HepG2 (cell line): ENCODE results near the gene HNRNPUL2. TPM values are rescaled to one million over a fixed set of nuclear protein-coding genes. Genes with fewer than 3 reads are reported as not detected.

Experiments
- BRCA1 ChIP-seq: sonication (generic); formaldehyde crosslinking; IDR thresholded peaks from 2 replicates; pipeline ENCODE4 v1.4.0; 2020; ENCODE audit warnings: missing genetic modification reagents
- ETV6 ChIP-seq: sonication (generic); formaldehyde crosslinking; conservative IDR thresholded peaks from 2 replicates; pipeline ENCODE4 v1.4.0; 2020; ENCODE audit warnings: missing genetic modification reagents
- HNF4G ChIP-seq, 2 experiments: sonication (generic) in 1 of 2; formaldehyde crosslinking in 1 of 2; IDR thresholded peaks; 2 replicates each; pipeline versions ENCODE4 v1.4.0 to v1.6.1; 2011 to 2020; ENCODE audit warnings: borderline replicate concordance in 2 of 2, low read depth in 2 of 2, mild to moderate bottlenecking in 2 of 2, low read length in 1 of 2, missing genetic modification reagents in 1 of 2, moderate library complexity in 1 of 2
- MXI1 ChIP-seq: IDR thresholded peaks from 3 replicates; pipeline ENCODE4 v1.6.1; 2012; ENCODE audit warnings: low read depth, low read length, inconsistent platforms, borderline replicate concordance
- PCBP2 ChIP-seq: fragments of 200-400 bp; formaldehyde crosslinking; optimal IDR thresholded peaks from 2 replicates; pipeline ENCODE3; 2018; ENCODE audit warnings: low read length, low read depth; ENCODE audit not compliant: poor library complexity, severe bottlenecking
- PRDM10 ChIP-seq: sonication (generic); formaldehyde crosslinking; IDR thresholded peaks from 2 replicates; pipeline ENCODE4 v1.4.0; 2020; ENCODE audit warnings: low read depth, missing genetic modification reagents
- SKIL ChIP-seq: sonication (generic); formaldehyde crosslinking; IDR thresholded peaks from 2 replicates; pipeline ENCODE4 v1.8.0; 2022; ENCODE audit warnings: missing genetic modification reagents, mild to moderate bottlenecking, moderate library complexity, borderline replicate concordance
- TMF1 ChIP-seq: sonication (generic); formaldehyde crosslinking; IDR thresholded peaks from 2 replicates; pipeline ENCODE4 v1.8.1; 2022; ENCODE audit warnings: low read depth, missing genetic modification reagents
- ZBTB14 ChIP-seq: sonication (generic); formaldehyde crosslinking; IDR thresholded peaks from 2 replicates; pipeline ENCODE4 v1.4.0; 2020; ENCODE audit warnings: missing genetic modification reagents
- ZNF143 ChIP-seq: sonication (generic); formaldehyde crosslinking; IDR thresholded peaks from 2 replicates; pipeline ENCODE4 v1.4.0; 2020; ENCODE audit warnings: missing genetic modification reagents
- ZNF17 ChIP-seq: sonication (generic); formaldehyde crosslinking; IDR thresholded peaks from 2 replicates; pipeline ENCODE4 v1.5.0; 2020; ENCODE audit warnings: mild to moderate bottlenecking, missing genetic modification reagents
- ZNF276 ChIP-seq: sonication (generic); formaldehyde crosslinking; IDR thresholded peaks from 2 replicates; pipeline ENCODE4 v1.4.0; 2020; ENCODE audit warnings: mild to moderate bottlenecking, low read depth, missing genetic modification reagents
- ZNF512 ChIP-seq: sonication (generic); formaldehyde crosslinking; IDR thresholded peaks from 2 replicates; pipeline ENCODE4 v1.4.0; 2020; ENCODE audit warnings: mild to moderate bottlenecking, missing genetic modification reagents
- ZNF556 ChIP-seq: sonication (generic); formaldehyde crosslinking; IDR thresholded peaks from 2 replicates; pipeline ENCODE4 v1.4.0; 2020; ENCODE audit warnings: mild to moderate bottlenecking, missing genetic modification reagents, borderline replicate concordance
- ZNF652 ChIP-seq: IDR thresholded peaks from 2 replicates; pipeline ENCODE4 v1.6.1; 2016; ENCODE audit warnings: low read depth, borderline replicate concordance
- polyA plus RNA-seq, 8 experiments: library from polyadenylated mRNA; depleted of rRNA in 3 of 8; stranded (reverse) in 7 of 8; unstranded in 1 of 8; fragments of >200 nt; fragmentation: Illumina TruSeq in 4 of 8; extraction: Trizol in 4 of 8; gene quantifications; 2 replicates each; pipeline versions ENCODE4 v1.2.1 to v1.2.3, GENCODE V29; 2011 to 2016; ENCODE audit warnings: low read depth in 4 of 8, missing spikeins in 1 of 8, mixed read lengths in 1 of 8; ENCODE audit not compliant: insufficient read depth in 1 of 8
- total RNA-seq, 5 experiments: library from RNA; depleted of rRNA; stranded (reverse); fragments of >200 nt; fragmentation: Illumina TruSeq; extraction: Trizol; gene quantifications; 2 replicates each; pipeline ENCODE4 v1.2.3, GENCODE V29; 2016; ENCODE audit warnings: low read depth in 1 of 5

Gene HNRNPUL2
- total and polyA plus RNA-seq, 2 of the 13 experiments (the other 11 are each of a cell fraction or from before 2014, with no cell fraction given), result 8.4 to 9.6 TPM

GRCh38 chr11:62671608-62672389 lies 55.5 kb downstream of the HNRNPUL2 start, which contains the start of the genes LBHD1 and UQCC3 (continued):
- TF ChIP-seq ZBTB14 (no peak; the same call in 1 of the 2 replicates), ZNF276 (CRISPR knock-in tag) (no peak), ZNF556 (CRISPR knock-in tag) (peak; percentile 78; the same call in 1 of the 2 replicates), ZNF652 (0 out of 2 replicates have a peak, but pooled peaks have one; percentile 39), BRCA1 (CRISPR knock-in tag) (no peak), PRDM10 (CRISPR knock-in tag) (peak; percentile 14; the same call in 1 of the 2 replicates), SKIL (no peak), ZNF512 (CRISPR knock-in tag) (0 out of 2 replicates have a peak, but pooled peaks have one; percentile 36), TMF1 (CRISPR knock-in tag) (0 out of 2 replicates have a peak, but pooled peaks have one; percentile 43), ZNF17 (0 out of 2 replicates have a peak, but pooled peaks have one; percentile 69), ETV6 (CRISPR knock-in tag) (no peak), MXI1 (peak; percentile 24; the same call in 1 of the 3 replicates), ZNF143 (CRISPR knock-in tag) (no peak), PCBP2 (no peak), HNF4G (IDR thresholded peaks at IDR 0.05; ENCODE audit: borderline replicate concordance, low read depth, low read length) (peak; percentile 13; the same call in 1 of the 2 replicates), HNF4G (CRISPR knock-in tag; IDR thresholded peaks at IDR 0.05; ENCODE audit: borderline replicate concordance, low read depth) (peak; percentile 75; the same call in 1 of the 2 replicates)
